ENCODE results near the gene RNF167.

DNA sequence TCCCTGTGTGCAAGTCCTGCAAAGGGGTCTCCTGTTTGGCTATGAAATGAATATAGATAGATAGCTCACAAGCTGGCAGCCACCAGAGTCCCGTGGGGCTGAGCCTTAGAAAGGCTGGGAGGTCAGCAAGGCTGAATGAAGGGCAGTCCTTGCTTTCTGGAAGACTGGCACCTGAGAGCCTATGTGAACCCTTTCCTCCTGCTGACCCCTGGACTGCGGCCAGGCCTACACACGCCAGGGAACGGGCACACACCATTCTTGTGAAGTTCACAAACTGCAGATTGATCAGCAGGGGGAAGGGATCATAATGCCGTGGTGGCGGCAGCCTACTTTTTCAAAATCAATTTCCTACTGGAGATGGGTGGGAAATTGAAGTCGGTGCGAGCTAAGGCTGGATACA lies 41.7 kb upstream of the RNF167 start:
- TF ChIP-seq, protein P1, sequence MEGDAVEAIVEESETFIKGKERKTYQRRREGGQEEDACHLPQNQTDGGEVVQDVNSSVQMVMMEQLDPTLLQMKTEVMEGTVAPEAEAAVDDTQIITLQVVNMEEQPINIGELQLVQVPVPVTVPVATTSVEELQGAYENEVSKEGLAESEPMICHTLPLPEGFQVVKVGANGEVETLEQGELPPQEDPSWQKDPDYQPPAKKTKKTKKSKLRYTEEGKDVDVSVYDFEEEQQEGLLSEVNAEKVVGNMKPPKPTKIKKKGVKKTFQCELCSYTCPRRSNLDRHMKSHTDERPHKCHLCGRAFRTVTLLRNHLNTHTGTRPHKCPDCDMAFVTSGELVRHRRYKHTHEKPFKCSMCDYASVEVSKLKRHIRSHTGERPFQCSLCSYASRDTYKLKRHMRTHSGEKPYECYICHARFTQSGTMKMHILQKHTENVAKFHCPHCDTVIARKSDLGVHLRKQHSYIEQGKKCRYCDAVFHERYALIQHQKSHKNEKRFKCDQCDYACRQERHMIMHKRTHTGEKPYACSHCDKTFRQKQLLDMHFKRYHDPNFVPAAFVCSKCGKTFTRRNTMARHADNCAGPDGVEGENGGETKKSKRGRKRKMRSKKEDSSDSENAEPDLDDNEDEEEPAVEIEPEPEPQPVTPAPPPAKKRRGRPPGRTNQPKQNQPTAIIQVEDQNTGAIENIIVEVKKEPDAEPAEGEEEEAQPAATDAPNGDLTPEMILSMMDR (conservative IDR thresholded peaks at IDR 0.05; ENCODE audit: low read length) = no peak
- TF ChIP-seq EZH2phosphoT487 (IDR thresholded peaks at IDR 0.05; ENCODE audit: borderline replicate concordance) = no peak

Data from Loucy (cell line).